Fibroblast of pulmonary artery (primary cell): ENCODE measurements around the gene DOK3.

ENCODE experiments used
- DNase-seq: peaks from one replicate; pipeline ENCODE4 v3.0.0-alpha.2; 2010; ENCODE audit warnings: low read depth
- H3K4me3 ChIP-seq: replicated peaks from 2 replicates; pipeline ENCODE4 v1.5.1; 2011; ENCODE audit warnings: low read depth, mild to moderate bottlenecking, control low read depth, low read length, moderate library complexity
- TF ChIP-seq, protein P1 (sequence below): IDR thresholded peaks from 2 replicates; pipeline ENCODE4 v1.5.1; 2011; ENCODE audit warnings: mild to moderate bottlenecking, control low read depth, low read length, inconsistent platforms; ENCODE audit errors: missing control alignments

The DOK3 gene

DNA sequence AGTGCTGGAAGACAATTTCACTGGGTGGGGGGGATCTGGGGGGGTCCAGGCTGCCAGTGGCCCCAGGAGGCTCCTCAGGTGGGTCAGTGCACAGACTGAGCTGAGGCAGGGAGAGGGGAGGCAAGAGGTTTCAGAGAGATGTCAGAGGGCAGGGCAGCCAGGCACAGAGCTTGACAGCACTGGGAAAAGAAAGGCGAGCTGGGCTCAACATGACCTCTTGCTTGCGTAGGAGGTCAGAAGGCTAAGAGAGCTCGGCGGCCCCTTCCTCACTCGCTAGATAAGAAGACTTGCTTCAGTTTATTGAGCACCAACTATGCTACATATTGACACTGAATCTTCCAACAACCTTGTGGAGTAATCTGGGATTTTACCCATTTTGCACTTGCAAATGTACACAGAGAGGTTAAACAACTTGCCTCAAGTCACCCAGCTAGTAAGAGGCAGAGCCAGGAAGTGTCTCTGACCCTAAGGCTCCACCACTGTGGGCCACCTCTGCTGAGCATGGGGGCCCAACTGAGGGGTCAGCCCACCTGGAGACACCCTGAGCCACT is 15.8 kb downstream of the DOK3 start:
- TF ChIP-seq, protein P1, sequence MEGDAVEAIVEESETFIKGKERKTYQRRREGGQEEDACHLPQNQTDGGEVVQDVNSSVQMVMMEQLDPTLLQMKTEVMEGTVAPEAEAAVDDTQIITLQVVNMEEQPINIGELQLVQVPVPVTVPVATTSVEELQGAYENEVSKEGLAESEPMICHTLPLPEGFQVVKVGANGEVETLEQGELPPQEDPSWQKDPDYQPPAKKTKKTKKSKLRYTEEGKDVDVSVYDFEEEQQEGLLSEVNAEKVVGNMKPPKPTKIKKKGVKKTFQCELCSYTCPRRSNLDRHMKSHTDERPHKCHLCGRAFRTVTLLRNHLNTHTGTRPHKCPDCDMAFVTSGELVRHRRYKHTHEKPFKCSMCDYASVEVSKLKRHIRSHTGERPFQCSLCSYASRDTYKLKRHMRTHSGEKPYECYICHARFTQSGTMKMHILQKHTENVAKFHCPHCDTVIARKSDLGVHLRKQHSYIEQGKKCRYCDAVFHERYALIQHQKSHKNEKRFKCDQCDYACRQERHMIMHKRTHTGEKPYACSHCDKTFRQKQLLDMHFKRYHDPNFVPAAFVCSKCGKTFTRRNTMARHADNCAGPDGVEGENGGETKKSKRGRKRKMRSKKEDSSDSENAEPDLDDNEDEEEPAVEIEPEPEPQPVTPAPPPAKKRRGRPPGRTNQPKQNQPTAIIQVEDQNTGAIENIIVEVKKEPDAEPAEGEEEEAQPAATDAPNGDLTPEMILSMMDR = no peak
- H3K4me3 ChIP-seq = peak overlapping the region; percentile 28
- no peak for DNase-seq

DNA sequence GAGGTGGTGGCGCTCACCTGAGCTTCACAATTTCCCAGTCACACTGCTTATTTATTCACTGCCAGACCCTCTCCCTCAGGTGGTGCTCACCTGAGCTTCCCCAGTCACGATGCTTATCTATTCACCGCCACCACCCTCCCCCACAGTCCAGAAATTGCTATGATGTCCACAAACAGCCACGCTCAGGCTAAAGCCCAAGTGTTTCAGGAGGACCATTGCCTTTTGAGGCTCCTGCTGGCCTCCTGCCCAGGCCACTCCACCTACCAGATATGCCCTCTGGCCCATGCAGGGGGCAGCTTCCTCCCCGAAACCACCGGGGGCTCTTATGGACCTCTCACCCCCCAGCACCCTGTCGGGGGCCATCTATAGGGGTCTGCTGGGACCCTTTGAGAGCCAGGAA is 16.8 kb downstream of the DOK3 start:
- H3K4me3 ChIP-seq = no peak overlapping the region
- DNase-seq = no peak
- TF ChIP-seq, protein P1 = no peak

DNA sequence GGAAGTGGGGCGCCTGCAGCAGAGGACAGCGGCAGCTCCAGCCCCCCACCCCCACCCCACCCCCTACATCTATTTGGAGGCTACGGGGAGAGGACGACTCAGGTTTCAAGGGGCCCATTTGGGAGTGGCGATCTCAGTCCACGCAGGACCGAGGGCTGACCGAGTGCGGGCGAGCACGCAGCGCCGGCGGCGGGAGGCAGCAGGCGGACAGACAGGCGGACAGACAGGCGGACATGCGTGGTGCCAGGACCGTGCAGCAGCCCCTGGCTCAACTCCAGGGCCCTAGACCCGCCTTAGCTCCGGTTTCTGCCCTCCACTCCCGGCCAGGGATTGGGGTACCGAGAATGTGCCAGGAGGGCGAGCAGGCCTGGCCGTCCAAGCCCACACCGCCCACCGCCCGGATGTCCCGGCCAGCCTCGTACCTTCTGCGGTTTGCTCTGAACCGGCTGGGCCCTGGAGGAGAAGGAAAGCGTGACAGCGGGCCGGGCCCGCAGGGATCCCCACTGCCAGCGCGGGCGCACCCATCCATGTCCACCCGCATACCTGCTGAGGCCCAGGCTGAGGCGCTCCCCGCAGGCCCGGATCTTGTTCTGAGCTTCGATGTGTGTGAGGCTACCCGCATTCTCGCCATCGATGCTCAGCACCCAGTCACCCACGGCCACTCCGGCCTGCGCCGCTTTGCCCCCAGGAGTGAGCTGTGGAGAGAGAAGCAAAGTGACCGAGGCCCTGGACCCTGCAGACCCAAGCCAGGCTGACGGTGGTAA is 17.5 kb downstream of the DOK3 start:
- DNase-seq = no peak
- TF ChIP-seq, protein P1 = no peak
- H3K4me3 ChIP-seq = no peak overlapping the region

DNA sequence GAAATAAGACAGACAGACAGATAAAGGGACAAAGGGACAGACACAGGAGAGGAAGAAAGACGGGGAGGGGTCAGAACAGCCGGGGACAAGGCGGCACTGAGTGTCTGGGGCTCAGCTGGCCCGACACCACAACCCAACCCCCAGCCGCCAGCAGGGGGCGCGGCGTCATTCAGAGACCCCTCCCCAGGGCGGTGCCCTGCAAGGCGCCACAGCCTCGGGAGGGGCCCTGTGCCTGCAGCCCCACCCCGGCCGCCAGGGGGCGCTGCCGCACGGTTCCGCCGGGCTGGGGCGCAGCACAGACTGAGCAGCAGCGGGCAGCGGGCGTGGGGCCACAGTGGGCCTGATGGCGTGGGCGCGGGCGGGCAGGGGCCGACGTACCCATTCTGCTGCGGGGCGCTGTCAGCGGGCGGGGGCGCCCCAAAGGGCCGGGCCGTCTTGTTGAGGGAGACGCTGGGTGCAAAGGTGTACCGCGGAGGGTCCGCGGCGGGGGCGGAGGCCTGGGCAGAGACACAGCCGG is 18.1 kb downstream of the DOK3 start:
- no peak overlapping the region for H3K4me3 ChIP-seq
- DNase-seq = no peak
- TF ChIP-seq, protein P1 = peak; percentile 28

DNA sequence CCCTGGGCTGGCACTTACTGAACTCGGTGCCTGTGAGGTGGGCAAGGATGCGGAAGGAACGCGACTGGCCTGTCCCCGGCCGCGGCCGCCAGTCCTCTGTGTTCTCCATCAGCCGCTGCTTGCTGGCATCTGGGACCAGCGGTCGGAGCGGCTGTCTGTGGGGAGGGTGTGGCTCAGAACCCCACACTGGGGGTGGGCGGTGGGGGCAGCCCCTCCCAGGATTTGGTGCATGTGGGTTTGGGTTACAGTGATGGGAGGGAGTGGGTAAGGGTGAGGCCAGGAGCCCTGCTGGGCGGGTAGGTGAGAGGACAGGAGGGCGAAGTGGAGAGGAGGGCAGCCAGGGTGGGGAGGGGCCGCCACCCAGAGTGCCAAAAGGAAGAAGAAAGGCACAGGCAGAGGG is 18.6 kb downstream of the DOK3 start:
- DNase-seq = no peak
- TF ChIP-seq, protein P1 = no peak
- H3K4me3 ChIP-seq = no peak overlapping the region

DNA sequence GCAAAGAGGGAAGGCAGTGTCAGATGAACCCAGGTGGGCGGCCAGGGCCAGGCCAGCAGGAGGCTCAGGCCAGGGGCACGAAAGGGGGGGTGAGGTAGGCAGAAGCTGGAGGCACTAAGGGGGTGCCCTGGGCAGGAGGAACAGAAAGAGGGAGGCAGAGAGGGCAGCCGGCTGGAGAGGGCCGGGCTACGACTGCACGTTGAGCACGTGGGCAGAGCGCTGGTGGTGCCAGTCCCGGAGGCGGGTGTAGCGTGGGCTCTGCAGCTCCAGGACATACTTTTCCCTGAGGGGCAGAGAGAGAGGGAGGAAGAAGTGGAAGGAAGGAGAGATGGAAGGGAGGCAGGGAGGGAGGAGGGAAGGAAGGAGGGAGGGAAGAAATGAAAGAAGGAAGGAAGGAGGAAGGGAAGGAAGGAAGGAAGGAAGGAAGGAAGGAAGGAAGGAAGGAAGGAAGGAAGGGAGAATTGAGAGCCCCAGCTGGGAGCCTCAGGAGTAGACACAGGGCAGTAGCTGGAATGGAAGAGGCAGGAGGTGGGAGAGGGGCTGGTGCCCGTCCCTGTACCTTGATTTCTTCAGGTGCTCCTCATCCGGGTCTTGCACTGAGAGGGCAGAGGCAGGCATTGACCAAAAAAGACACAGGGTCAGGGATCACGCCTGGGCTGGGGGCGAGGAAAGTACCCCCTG is 19.2 kb downstream of the DOK3 start:
- H3K4me3 ChIP-seq = no peak overlapping the region
- TF ChIP-seq, protein P1 = no peak
- DNase-seq = no peak
